Right lobe of liver (tissue), 6 donors: ENCODE results near the gene CDH12. TPM values are rescaled to one million over a fixed set of nuclear protein-coding genes. Genes with fewer than 3 reads are reported as not detected.

Experiments
- ATAC-seq, 4 donors: fragments of 200-7000 bp; cut with Tn5 transposase; one replicate each; pipeline ENCODE4 v1.9.1; 2020; ENCODE audit warnings: mild to moderate bottlenecking in 4 of 4, moderate library complexity in 4 of 4
- DNase-seq, 3 donors: peaks; one replicate each; pipeline ENCODE4 v3.0.0-alpha.2; 2020
- H3K27ac ChIP-seq, 3 donors: fragments of 200-600 bp; one replicate each; pipeline ENCODE4 v1.8.0; 2022
- H3K27me3 ChIP-seq, 2 donors: fragments of 200-600 bp; one replicate each; pipeline ENCODE4 v1.8.0; 2022
- H3K36me3 ChIP-seq, 4 donors: fragments of 200-600 bp; sonication (generic) in 1 of 4; one replicate each; pipeline versions ENCODE4 v1.5.1 to v1.8.0; 2017 to 2022; ENCODE audit warnings: control low read depth in 1 of 4
- H3K4me1 ChIP-seq, 4 donors: fragments of 200-600 bp; sonication (generic) in 1 of 4; one replicate each; pipeline versions ENCODE4 v1.5.1 to v1.8.0; 2017 to 2022; ENCODE audit warnings: control low read depth in 1 of 4
- H3K4me3 ChIP-seq, 3 donors: fragments of 200-600 bp; one replicate each; pipeline ENCODE4 v1.8.0; 2022
- H3K9me3 ChIP-seq, 4 donors: fragments of 200-600 bp; sonication (generic) in 1 of 4; one replicate each; pipeline versions ENCODE4 v1.5.1 to v1.8.0; 2017 to 2022; ENCODE audit warnings: control low read depth in 1 of 4
- CTCF ChIP-seq, 4 donors: fragments of 200-600 bp in 3 of 4; fragments of 450-650 bp in 1 of 4; IDR thresholded peaks; one replicate each; pipeline versions ENCODE4 v1.5.1 to v1.8.0; 2016 to 2022; ENCODE audit warnings: antibody characterized with exemption in 4 of 4, mild to moderate bottlenecking in 2 of 4
- POLR2A ChIP-seq: fragments of 450-650 bp; IDR thresholded peaks from one replicate; pipeline ENCODE4 v1.6.1; 2017; ENCODE audit warnings: antibody characterized with exemption, mild to moderate bottlenecking
- WGBS: methylation state at CpG from one replicate; pipeline ENCODE4 v1.1.6; 2018; ENCODE audit warnings: low coverage, low lambda C conversion rate; ENCODE audit not compliant: insufficient coverage; ENCODE audit errors: missing lambda C conversion rate; 5-methylcytosine and 5-hydroxymethylcytosine counted together
- intact Hi-C, 2 donors: fragments of 100-400 bp; cut with DNase I; formaldehyde crosslinking; loops; one replicate each; pipeline versions ENCODE4 v1.11.2 to v1.14.1; 2022
- total RNA-seq, 6 experiments: library from RNA; depleted of rRNA in 2 of 6; stranded (reverse); fragments of >200 nt in 2 of 6; fragmentation: NEBNext Ultra II Directional in 3 of 6; extraction: Animal tissue kit (Norgen Biotek cat#: 25700) in 3 of 6; gene quantifications; one replicate each; pipeline versions ENCODE4 v1.1.0 to v1.2.4, GENCODE V29; 2016 to 2023
- donor health status: DM: no; HTN: yes; CAD: no.
- donor health status: DM: no; HTN: no; CAD: no.
- donor health status: DM: no; HTN: no; CAD: no.
- donor health status: DM: no; HTN: yes; CAD: no.
- donor health status: DM: no; HTN: yes; CAD: no.

The CDH12 gene
- total RNA-seq, 6 experiments from 2014 or later: 0.42 to 1.0 (median 0.77) TPM; not detected in 3

- Histone ChIP-seq H3K36me3 (no peaks in the 10 kb centered on the region), H3K4me3 (no peak overlapping the region), H3K27me3 (no peaks in the 10 kb centered on the region), H3K4me1 (no peaks in the 10 kb centered on the region), H3K9me3 (no peaks in the 10 kb centered on the region), H3K27ac (no peak overlapping the region)
- 50% methylated on average over 3 of the region's 3 CpGs for WGBS
- ATAC-seq: no peak
- intact Hi-C loops: no loop called here
- no peak for DNase-seq
- TF ChIP-seq POLR2A (no peak), CTCF (IDR thresholded peaks at IDR 0.05) (no peak)
Observed at GRCh38 chr5:22111320-22111719, 741.8 kb downstream of the CDH12 start.

- no peaks in the 10 kb centered on the region for H3K4me1 ChIP-seq
- H3K4me3 ChIP-seq: no peak overlapping the region
- H3K9me3 ChIP-seq: no peaks in the 10 kb centered on the region
- intact Hi-C loops: no loop called here
- H3K27me3 ChIP-seq: no peaks in the 10 kb centered on the region
- DNase-seq (no peak), ATAC-seq (no peak)
- no peaks in the 10 kb centered on the region for H3K36me3 ChIP-seq
- H3K27ac ChIP-seq: no peak overlapping the region
- TF ChIP-seq POLR2A (no peak), CTCF (IDR thresholded peaks at IDR 0.05) (no peak)
Observed at GRCh38 chr5:22109315-22109714, 743.8 kb downstream of the CDH12 start.

GRCh38 chr5:22108545-22108944 is 744.6 kb downstream of the CDH12 start:
- DNase-seq: no peak
- Histone ChIP-seq H3K36me3 (no peaks in the 10 kb centered on the region), H3K27me3 (no peaks in the 10 kb centered on the region), H3K4me3 (no peak overlapping the region), H3K4me1 (no peaks in the 10 kb centered on the region), H3K27ac (no peak overlapping the region), H3K9me3 (no peaks in the 10 kb centered on the region)
- intact Hi-C loops: no loop called here
- TF ChIP-seq POLR2A (no peak), CTCF (IDR thresholded peaks at IDR 0.05) (no peak)
- no peak for ATAC-seq

GRCh38 chr5:22102823-22103359 is 750.3 kb downstream of the CDH12 start:
- WGBS: 40% methylated on average over 5 of the region's 5 CpGs

More at GRCh38 chr5:22102823-22103359, 750.3 kb downstream of the CDH12 start:
- H3K27me3 ChIP-seq: no peaks in the 10 kb centered on the region
- intact Hi-C loops: no loop called here
- DNase-seq (no peak), ATAC-seq (no peak)
- no peaks in the 10 kb centered on the region for H3K9me3 ChIP-seq
- no peak for TF ChIP-seq CTCF (IDR thresholded peaks at IDR 0.05)
- no peak for TF ChIP-seq POLR2A
- H3K4me1 ChIP-seq: no peaks in the 10 kb centered on the region
- no peaks in the 10 kb centered on the region for H3K36me3 ChIP-seq
- no peak overlapping the region for H3K27ac ChIP-seq
- no peak overlapping the region for H3K4me3 ChIP-seq
